H1 (cell line): Measurements from ENCODE around the gene PDSS1. TPM values are rescaled to one million over a fixed set of nuclear protein-coding genes. Genes with fewer than 3 reads are reported as not detected.

ENCODE experiments used
- CTCF ChIA-PET: fragments of 300-600 bp; sonication (Branson Sonifier 250); formaldehyde crosslinking; loops from one replicate; lab custom pipeline; 2021; ENCODE audit not compliant: partially characterized antibody; lab: Charles Lee
- POLR2A ChIA-PET: fragments of 300-600 bp; sonication (Branson Sonifier 250); formaldehyde crosslinking; loops from one replicate; lab custom pipeline; 2021; ENCODE audit warnings: inconsistent platforms; ENCODE audit not compliant: partially characterized antibody; lab: Charles Lee
- DNase-seq, 2 experiments: peaks; one replicate each; pipeline versions ENCODE4 v3.0.0 to v3.0.0-alpha.2; 2010 to 2022; ENCODE audit warnings: low spot score in 2 of 2, low read depth in 1 of 2, mixed read lengths in 1 of 2
- FAIRE-seq: peaks from 2 replicates; lab custom pipeline; 2011; peaks lifted over from hg19 to GRCh38; lab: Jason Lieb, UNC
- H2AFZ ChIP-seq: 2 replicates; pipeline ENCODE4 v1.8.1; 2012; ENCODE audit warnings: low read length, inconsistent platforms
- H2AK5ac ChIP-seq: 2 replicates; pipeline ENCODE4 v1.6.1; 2013; ENCODE audit warnings: low read depth, low read length
- H2BK120ac ChIP-seq: replicated peaks from 2 replicates; pipeline ENCODE3; 2013; ENCODE audit warnings: low read depth, low read length, inconsistent platforms
- H2BK12ac ChIP-seq: 2 replicates; pipeline ENCODE4 v1.6.1; 2013; ENCODE audit warnings: low read depth, low read length
- H2BK15ac ChIP-seq: 2 replicates; pipeline ENCODE4 v1.6.1; 2013; ENCODE audit warnings: low read length
- H2BK20ac ChIP-seq: 2 replicates; pipeline ENCODE4 v1.6.1; 2013; ENCODE audit warnings: low read length
- H2BK5ac ChIP-seq: 2 replicates; pipeline ENCODE4 v1.6.1; 2013; ENCODE audit warnings: low read depth, low read length
- H3K14ac ChIP-seq: 2 replicates; pipeline ENCODE4 v1.6.1; 2013; ENCODE audit warnings: inconsistent platforms; ENCODE audit not compliant: insufficient read length
- H3K18ac ChIP-seq: 2 replicates; pipeline ENCODE4 v1.6.1; 2013; ENCODE audit warnings: low read length; ENCODE audit errors: extremely low read depth
- H3K23ac ChIP-seq: 2 replicates; pipeline ENCODE4 v1.6.1; 2013; ENCODE audit warnings: inconsistent platforms; ENCODE audit not compliant: insufficient read length
- H3K23me2 ChIP-seq: 2 replicates; pipeline ENCODE4 v1.6.1; 2013; ENCODE audit warnings: low read depth, low read length
- H3K27ac ChIP-seq: 2 replicates; pipeline ENCODE4 v1.6.1; 2011; ENCODE audit warnings: low read depth, low read length, inconsistent platforms
- H3K27me3 ChIP-seq, 4 experiments: replicated peaks in 1 of 4; 1 replicate in 1 of 4; 2 replicates in 3 of 4; pipeline versions ENCODE4 v1.6.1 to v1.8.1; 2011 to 2013; ENCODE audit warnings: low read length in 3 of 4, mild to moderate bottlenecking in 3 of 4, inconsistent platforms in 2 of 4, mixed read lengths in 2 of 4, moderate library complexity in 1 of 4; ENCODE audit not compliant: control insufficient read depth in 3 of 4, insufficient read depth in 3 of 4; ENCODE audit errors: extremely low read depth in 1 of 4
- H3K36me3 ChIP-seq, 4 experiments: 2 replicates each; pipeline versions ENCODE4 v1.6.1 to v1.8.1; 2011 to 2013; ENCODE audit warnings: mild to moderate bottlenecking in 4 of 4, low read length in 3 of 4, moderate library complexity in 2 of 4, control low read depth in 1 of 4, inconsistent platforms in 1 of 4; ENCODE audit not compliant: insufficient read depth in 4 of 4, control insufficient read depth in 2 of 4
- H3K4ac ChIP-seq: replicated peaks from 2 replicates; pipeline ENCODE3; 2013; ENCODE audit warnings: low read length, low read depth, mixed read lengths, inconsistent platforms; ENCODE audit not compliant: insufficient read length
- H3K4me1 ChIP-seq, 4 experiments: replicated peaks in 1 of 4; 1 replicate in 1 of 4; 2 replicates in 3 of 4; pipeline versions ENCODE4 v1.6.1 to v1.8.1; 2011 to 2013; ENCODE audit warnings: low read length in 3 of 4, inconsistent platforms in 2 of 4, mixed read lengths in 1 of 4; ENCODE audit not compliant: insufficient read depth in 4 of 4, control insufficient read depth in 3 of 4
- H3K4me2 ChIP-seq, 2 experiments: 2 replicates each; pipeline versions ENCODE4 v1.6.1 to v1.8.1; 2011 to 2013; ENCODE audit warnings: low read depth in 2 of 2, low read length in 2 of 2, control low read depth in 1 of 2, inconsistent platforms in 1 of 2, mild to moderate bottlenecking in 1 of 2; ENCODE audit not compliant: insufficient read depth in 1 of 2
- H3K4me3 ChIP-seq, 4 experiments: fragments of 200-600, 300-600 bp in 1 of 4; sonication (generic), shearing (Covaris generic), sonication (Bioruptor Twin) in 1 of 4; 2 replicates each; pipeline versions ENCODE4 v1.5.1 to v1.8.1; 2011 to 2016; ENCODE audit warnings: low read length in 4 of 4, low read depth in 3 of 4, control low read depth in 2 of 4, inconsistent platforms in 2 of 4, mild to moderate bottlenecking in 2 of 4, mixed read lengths in 1 of 4, moderate library complexity in 1 of 4; ENCODE audit not compliant: insufficient read depth in 2 of 4; ENCODE audit errors: extremely low read depth in 1 of 4
- H3K56ac ChIP-seq: replicated peaks from 2 replicates; pipeline ENCODE3; 2013; ENCODE audit warnings: low read depth, mild to moderate bottlenecking, mixed read lengths, low read length, inconsistent platforms; ENCODE audit not compliant: insufficient read length
- H3K79me1 ChIP-seq: 2 replicates; pipeline ENCODE4 v1.6.1; 2013; ENCODE audit warnings: low read depth, low read length, control low read depth
- H3K79me2 ChIP-seq, 2 experiments: 2 replicates each; pipeline versions ENCODE4 v1.6.1 to v1.8.1; 2012 to 2013; ENCODE audit warnings: low read length in 2 of 2, mild to moderate bottlenecking in 2 of 2, inconsistent platforms in 1 of 2; ENCODE audit not compliant: insufficient read depth in 2 of 2, control insufficient read depth in 1 of 2
- H3K9ac ChIP-seq, 4 experiments: replicated peaks in 1 of 4; 1 replicate in 1 of 4; 2 replicates in 3 of 4; pipeline versions ENCODE4 v1.6.1 to v1.8.1; 2011 to 2013; ENCODE audit warnings: low read depth in 3 of 4, low read length in 3 of 4, control low read depth in 2 of 4, mild to moderate bottlenecking in 2 of 4, moderate library complexity in 2 of 4, inconsistent platforms in 1 of 4; ENCODE audit errors: extremely low read depth in 1 of 4
- H3K9me3 ChIP-seq, 2 experiments: 2 replicates each; pipeline versions ENCODE4 v1.6.1 to v1.8.1; 2012 to 2013; ENCODE audit warnings: mild to moderate bottlenecking in 2 of 2, moderate library complexity in 2 of 2, control low read depth in 1 of 2, inconsistent platforms in 1 of 2, low read depth in 1 of 2, low read length in 1 of 2, mixed read lengths in 1 of 2; ENCODE audit not compliant: insufficient read depth in 2 of 2
- H4K20me1 ChIP-seq, 2 experiments: replicated peaks in 1 of 2; 2 replicates each; pipeline versions ENCODE3 to v1.8.1; 2011 to 2013; ENCODE audit warnings: inconsistent platforms in 2 of 2, low read length in 2 of 2, mild to moderate bottlenecking in 1 of 2; ENCODE audit not compliant: insufficient read depth in 2 of 2, control insufficient read depth in 1 of 2
- H4K5ac ChIP-seq: 2 replicates; pipeline ENCODE4 v1.6.1; 2013; ENCODE audit warnings: low read length, low read depth, mixed read lengths, inconsistent platforms; ENCODE audit not compliant: insufficient read length
- H4K8ac ChIP-seq: 2 replicates; pipeline ENCODE4 v1.8.0; 2013; ENCODE audit warnings: mild to moderate bottlenecking, moderate library complexity, low read length, inconsistent platforms; ENCODE audit not compliant: insufficient read depth; ENCODE audit errors: extremely low read depth
- H4K91ac ChIP-seq: replicated peaks from 2 replicates; pipeline ENCODE3; 2013; ENCODE audit warnings: low read length, mixed read lengths, inconsistent platforms; ENCODE audit not compliant: insufficient read length
- ASH2L ChIP-seq: fragments of 200-600, 300-600 bp; sonication (generic); IDR thresholded peaks from one replicate; pipeline ENCODE4 v1.7.1; 2017; ENCODE audit warnings: low read length
- BACH1 ChIP-seq: IDR thresholded peaks from 2 replicates; pipeline ENCODE4 v1.6.1; 2012; ENCODE audit warnings: low read length, improper control_type of control experiment
- CBX5 ChIP-seq: fragments of 300-800, 300-1000 bp; sonication (generic); IDR thresholded peaks from 2 replicates; pipeline ENCODE4 v1.7.1; 2016; ENCODE audit warnings: antibody characterized with exemption, low read length, low read depth
- CEBPB ChIP-seq: IDR thresholded peaks from 2 replicates; pipeline ENCODE4 v1.6.1; 2012; ENCODE audit warnings: low read depth, low read length
- CTCF ChIP-seq, 3 experiments: IDR thresholded peaks; 1 replicate in 2 of 3; 2 replicates in 1 of 3; pipeline versions ENCODE4 v1.5.1 to v1.6.1; 2011; ENCODE audit warnings: low read length in 3 of 3, mild to moderate bottlenecking in 3 of 3, inconsistent platforms in 2 of 3, low read depth in 1 of 3, moderate library complexity in 1 of 3; ENCODE audit not compliant: insufficient read depth in 1 of 3; ENCODE audit errors: control extremely low read depth in 1 of 3
- EP300 ChIP-seq, 2 experiments: IDR thresholded peaks; 1 replicate in 1 of 2; 2 replicates in 1 of 2; pipeline ENCODE4 v1.6.1; 2011 to 2012; ENCODE audit warnings: low read depth in 2 of 2, low read length in 2 of 2, mild to moderate bottlenecking in 2 of 2, borderline replicate concordance in 1 of 2, inconsistent platforms in 1 of 2, moderate library complexity in 1 of 2
- HDAC2 ChIP-seq, 2 experiments: fragments of 300-600 bp in 1 of 2; sonication (generic) in 1 of 2; IDR thresholded peaks; 2 replicates each; pipeline ENCODE4 v1.6.1; 2011 to 2012; ENCODE audit warnings: low read depth in 2 of 2, low read length in 2 of 2, mild to moderate bottlenecking in 2 of 2, moderate library complexity in 2 of 2, borderline replicate concordance in 1 of 2, inconsistent platforms in 1 of 2
- KDM5A ChIP-seq: fragments of 200-600 bp; IDR thresholded peaks from 2 replicates; pipeline ENCODE4 v1.7.1; 2012; ENCODE audit warnings: mild to moderate bottlenecking, low read length, inconsistent platforms, mixed read lengths
- RBBP5 ChIP-seq: IDR thresholded peaks from 2 replicates; pipeline ENCODE4 v1.7.1; 2012; ENCODE audit warnings: low read depth, mild to moderate bottlenecking, inconsistent platforms, low read length, moderate library complexity, borderline replicate concordance
- ZNF274 ChIP-seq: IDR thresholded peaks from 2 replicates; pipeline ENCODE4 v1.7.0; 2012; ENCODE audit warnings: low read length, borderline replicate concordance; ENCODE audit errors: extremely low read depth
- WGBS, 2 experiments: shearing (Covaris generic) in 1 of 2; methylation state at CpG; one replicate each; pipeline versions ENCODE4 v1.1.6 to v1.1.7; 2013 to 2015; ENCODE audit warnings: low lambda C conversion rate in 2 of 2, mixed read lengths in 2 of 2, inconsistent platforms in 1 of 2, low coverage in 1 of 2, missing lambda C conversion rate in 1 of 2; ENCODE audit not compliant: insufficient replicate concordance in 2 of 2, insufficient coverage in 1 of 2, insufficient read length in 1 of 2; ENCODE audit errors: extremely low coverage in 1 of 2, missing lambda C conversion rate in 1 of 2; 5-methylcytosine and 5-hydroxymethylcytosine counted together
- polyA plus RNA-seq, 7 experiments: library from polyadenylated mRNA; depleted of rRNA in 3 of 7; stranded (reverse) in 5 of 7; unstranded in 2 of 7; fragments of >200 nt in 5 of 7; fragments of 200-250 nt in 2 of 7; gene quantifications; 1 replicate in 5 of 7; 2 replicates in 1 of 7; 4 replicates in 1 of 7; pipeline versions ENCODE4 v1.2.1 to v1.2.3, GENCODE V29; 2011 to 2013; ENCODE audit warnings: missing spikeins in 2 of 7, mixed read lengths in 2 of 7
- total RNA-seq: library from RNA; stranded (reverse); fragmentation: NEBNext Ultra II Directional; extraction: Animal tissue kit (Norgen Biotek cat#: 25700); gene quantifications from 2 replicates; pipeline ENCODE4 v1.2.1, GENCODE V29; 2021
- TF ChIP-seq, protein P1 (sequence below): IDR thresholded peaks from 2 replicates; pipeline ENCODE4 v1.6.1; 2012; ENCODE audit warnings: inconsistent platforms

Gene PDSS1
- total and polyA plus RNA-seq, 2 of the 8 experiments (the other 6 are each of a cell fraction or from before 2014, with no cell fraction given) = 21.3 to 26.0 TPM

- no peaks in the 10 kb centered on the region for H3K9me3 ChIP-seq
- H2BK20ac ChIP-seq = no peak overlapping the region
- no peak overlapping the region for H4K5ac ChIP-seq
- no peaks in the 10 kb centered on the region for H3K4me1 ChIP-seq
- H3K18ac ChIP-seq = no peak overlapping the region
- no peaks in the 10 kb centered on the region for H3K79me2 ChIP-seq
- H4K20me1 ChIP-seq = peaks cover 0 to 1% of the 10 kb centered on the region in 2 experiments
- no peaks in the 10 kb centered on the region for H3K27me3 ChIP-seq
- no peak overlapping the region for H2BK15ac ChIP-seq
- no peak overlapping the region for H2AK5ac ChIP-seq
- no peak overlapping the region for H3K56ac ChIP-seq
- 86% methylated on average over 4 of the region's 4 CpGs; no CpG with 5 or more reads in 1 of the 2 experiments for WGBS, 2 experiments
- no peak overlapping the region for H2AFZ ChIP-seq
- DNase-seq (no peak), FAIRE-seq (no peak)
- H2BK12ac ChIP-seq = no peak overlapping the region
- no peak overlapping the region for H3K9ac ChIP-seq
- no peak overlapping the region for H4K91ac ChIP-seq
- H3K36me3 ChIP-seq = peaks cover 0 to 31% (median 15%) of the 10 kb centered on the region in 4 experiments; a peak in 6 of 8 replicates
- no peak overlapping the region for H3K27ac ChIP-seq
- H2BK120ac ChIP-seq = no peak overlapping the region
- H3K14ac ChIP-seq = no peak overlapping the region
- no peak overlapping the region for H3K4me3 ChIP-seq
- no peak overlapping the region for H3K23ac ChIP-seq
- POLR2A ChIA-PET = no interaction called here
- no peaks in the 10 kb centered on the region for H3K23me2 ChIP-seq
- H3K79me1 ChIP-seq = 0 out of 2 replicates have a peak, but pooled peaks cover 2% of the 10 kb centered on the region
- H3K4ac ChIP-seq = no peak overlapping the region
- CTCF ChIA-PET = interaction anchor here (0.7 to 8.2 kb wide), 4 partner anchors 8 to 156 kb away, joined by 3 to 147 read pairs (median 3); no protein-coding TSS in a partner anchor
- no peak overlapping the region for H4K8ac ChIP-seq
- no peak overlapping the region for H2BK5ac ChIP-seq
- H3K4me2 ChIP-seq = no peak overlapping the region
- TF ChIP-seq CEBPB = no peak
- no peak for TF ChIP-seq ASH2L
- TF ChIP-seq ZNF274 = no peak
- no peak for TF ChIP-seq CBX5
- no peak for TF ChIP-seq RBBP5
- TF ChIP-seq HDAC2 (IDR thresholded peaks at IDR 0.05; ENCODE audit: borderline replicate concordance in 1 of 2, low read depth in 2 of 2, low read length in 2 of 2) = no peak
- no peak for TF ChIP-seq EP300 (IDR thresholded peaks at IDR 0.05; ENCODE audit: borderline replicate concordance in 1 of 2, low read depth in 2 of 2, low read length in 2 of 2)
- TF ChIP-seq BACH1 = no peak
- TF ChIP-seq, protein P1, sequence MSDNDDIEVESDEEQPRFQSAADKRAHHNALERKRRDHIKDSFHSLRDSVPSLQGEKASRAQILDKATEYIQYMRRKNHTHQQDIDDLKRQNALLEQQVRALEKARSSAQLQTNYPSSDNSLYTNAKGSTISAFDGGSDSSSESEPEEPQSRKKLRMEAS = no peak
- TF ChIP-seq KDM5A = no peak
- TF ChIP-seq CTCF (IDR thresholded peaks at IDR 0.05; ENCODE audit: control extremely low read depth in 1 of 3, insufficient read depth in 1 of 3, low read depth in 1 of 3, low read length in 3 of 3) = no peak
Observed at GRCh38 chr10:26723016-26723415, 25.5 kb downstream of the PDSS1 start.
